Keratinocyte (primary cell): ENCODE measurements around the gene STK11.
"Not testable (repeated sequence)": the region's sequence is repeated elsewhere in the genome, so short reads cannot be mapped to it uniquely, and the experiment has no call there.

Experiments
- EZH2 ChIP-seq: IDR thresholded peaks from one replicate; pipeline ENCODE4 v1.6.1; 2012; ENCODE audit warnings: inconsistent platforms, mild to moderate bottlenecking, low read length, moderate library complexity
- TF ChIP-seq, protein P1 (sequence below), 3 experiments: IDR thresholded peaks in 1 of 3; conservative IDR thresholded peaks in 1 of 3; optimal IDR thresholded peaks in 1 of 3; 2 replicates in 2 of 3; 3 replicates in 1 of 3; pipeline versions ENCODE3 to v1.5.1; 2011; ENCODE audit warnings: low read length in 3 of 3, mild to moderate bottlenecking in 3 of 3, moderate library complexity in 2 of 3, control low read depth in 1 of 3, inconsistent platforms in 1 of 3; ENCODE audit not compliant: insufficient read depth in 2 of 3; ENCODE audit errors: extremely low read depth in 1 of 3

DNA sequence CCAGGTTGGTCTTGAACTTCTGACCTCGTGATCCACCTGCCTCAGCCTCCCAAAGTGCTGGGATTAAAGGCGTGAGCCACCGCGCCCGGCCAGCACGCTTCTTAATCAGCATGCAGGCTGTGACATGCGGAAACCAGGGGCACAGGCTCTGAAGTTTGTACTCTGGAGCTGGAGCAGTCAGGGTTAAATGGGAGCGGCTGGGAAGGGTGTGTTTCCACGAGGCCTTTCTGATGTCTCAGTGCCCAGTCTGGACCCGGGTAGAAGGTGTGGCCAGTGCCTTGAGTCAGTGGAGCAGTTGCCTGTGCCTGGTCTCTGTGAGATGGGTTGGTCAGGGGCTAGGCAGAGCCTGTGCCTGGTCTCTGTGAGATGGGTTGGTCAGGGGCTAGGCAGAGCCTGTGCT lies 3.3 kb downstream of the STK11 start:
- TF ChIP-seq, protein P1, sequence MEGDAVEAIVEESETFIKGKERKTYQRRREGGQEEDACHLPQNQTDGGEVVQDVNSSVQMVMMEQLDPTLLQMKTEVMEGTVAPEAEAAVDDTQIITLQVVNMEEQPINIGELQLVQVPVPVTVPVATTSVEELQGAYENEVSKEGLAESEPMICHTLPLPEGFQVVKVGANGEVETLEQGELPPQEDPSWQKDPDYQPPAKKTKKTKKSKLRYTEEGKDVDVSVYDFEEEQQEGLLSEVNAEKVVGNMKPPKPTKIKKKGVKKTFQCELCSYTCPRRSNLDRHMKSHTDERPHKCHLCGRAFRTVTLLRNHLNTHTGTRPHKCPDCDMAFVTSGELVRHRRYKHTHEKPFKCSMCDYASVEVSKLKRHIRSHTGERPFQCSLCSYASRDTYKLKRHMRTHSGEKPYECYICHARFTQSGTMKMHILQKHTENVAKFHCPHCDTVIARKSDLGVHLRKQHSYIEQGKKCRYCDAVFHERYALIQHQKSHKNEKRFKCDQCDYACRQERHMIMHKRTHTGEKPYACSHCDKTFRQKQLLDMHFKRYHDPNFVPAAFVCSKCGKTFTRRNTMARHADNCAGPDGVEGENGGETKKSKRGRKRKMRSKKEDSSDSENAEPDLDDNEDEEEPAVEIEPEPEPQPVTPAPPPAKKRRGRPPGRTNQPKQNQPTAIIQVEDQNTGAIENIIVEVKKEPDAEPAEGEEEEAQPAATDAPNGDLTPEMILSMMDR (optimal IDR thresholded peaks at IDR 0.05 in 1 of 3, IDR thresholded peaks at IDR 0.05 in 1 of 3, conservative IDR thresholded peaks at IDR 0.05 in 1 of 3; ENCODE audit: extremely low read depth in 1 of 3, insufficient read depth in 2 of 3, low read length in 3 of 3), result not testable (repeated sequence)
- TF ChIP-seq EZH2, result not testable (repeated sequence)
